Activated naive CD4-positive, alpha-beta T cell treated with anti-CD3 and anti-CD28 coated beads, Interleukin-2, amount 50 U/mL, for 24 hours (primary cell): ENCODE measurements around the gene SLC4A2.

ENCODE experiments used
- H3K27ac Mint-ChIP-seq: one replicate; pipeline ENCODE4 v1.8.0; 2021; ENCODE audit warnings: mild to moderate bottlenecking, mixed read lengths
- H3K27me3 Mint-ChIP-seq: one replicate; pipeline ENCODE4 v1.8.0; 2021; ENCODE audit warnings: mixed read lengths
- H3K36me3 Mint-ChIP-seq: one replicate; pipeline ENCODE4 v1.8.0; 2021; ENCODE audit warnings: mixed read lengths
- H3K4me1 Mint-ChIP-seq: one replicate; pipeline ENCODE4 v1.8.0; 2021; ENCODE audit warnings: mixed read lengths
- H3K4me3 Mint-ChIP-seq: one replicate; pipeline ENCODE4 v1.8.0; 2021; ENCODE audit warnings: mild to moderate bottlenecking, mixed read lengths
- H3K9me3 Mint-ChIP-seq: one replicate; pipeline ENCODE4 v1.8.0; 2021; ENCODE audit warnings: mixed read lengths

The SLC4A2 gene

GRCh38 chr7:151088019-151088855 lies 28.8 kb downstream of the SLC4A2 start:
- no peaks in the 10 kb centered on the region for H3K36me3 Mint-ChIP-seq
- H3K4me1 Mint-ChIP-seq, result peaks cover 30% of the 10 kb centered on the region
- no peaks in the 10 kb centered on the region for H3K9me3 Mint-ChIP-seq
- peak overlapping the region; percentile 66 for H3K4me3 Mint-ChIP-seq
- H3K27ac Mint-ChIP-seq, result no peak overlapping the region
- no peaks in the 10 kb centered on the region for H3K27me3 Mint-ChIP-seq

- peaks cover 30% of the 10 kb centered on the region for H3K4me1 Mint-ChIP-seq
- H3K36me3 Mint-ChIP-seq, result no peaks in the 10 kb centered on the region
- no peak overlapping the region for H3K27ac Mint-ChIP-seq
- H3K4me3 Mint-ChIP-seq, result peak overlapping the region; percentile 59
- no peaks in the 10 kb centered on the region for H3K27me3 Mint-ChIP-seq
- H3K9me3 Mint-ChIP-seq, result no peaks in the 10 kb centered on the region
Observed at GRCh38 chr7:151088856-151089699, 29.7 kb downstream of the SLC4A2 start.

GRCh38 chr7:151089893-151090730 lies 30.7 kb downstream of the SLC4A2 start:
- H3K36me3 Mint-ChIP-seq, result no peaks in the 10 kb centered on the region
- peaks cover 24% of the 10 kb centered on the region for H3K4me1 Mint-ChIP-seq
- H3K27ac Mint-ChIP-seq, result no peak overlapping the region
- no peak overlapping the region for H3K4me3 Mint-ChIP-seq
- H3K27me3 Mint-ChIP-seq, result no peaks in the 10 kb centered on the region
- no peaks in the 10 kb centered on the region for H3K9me3 Mint-ChIP-seq

GRCh38 chr7:151091003-151091402 lies 31.6 kb downstream of the SLC4A2 start:
- Mint-ChIP-seq H3K36me3 (no peaks in the 10 kb centered on the region), H3K9me3 (no peaks in the 10 kb centered on the region), H3K4me1 (peaks cover 16% of the 10 kb centered on the region), H3K27ac (no peak overlapping the region), H3K27me3 (no peaks in the 10 kb centered on the region), H3K4me3 (no peak overlapping the region)

- H3K36me3 Mint-ChIP-seq, result no peaks in the 10 kb centered on the region
- no peaks in the 10 kb centered on the region for H3K9me3 Mint-ChIP-seq
- no peaks in the 10 kb centered on the region for H3K27me3 Mint-ChIP-seq
- peaks cover 16% of the 10 kb centered on the region for H3K4me1 Mint-ChIP-seq
- no peak overlapping the region for H3K4me3 Mint-ChIP-seq
- H3K27ac Mint-ChIP-seq, result no peak overlapping the region
Observed at GRCh38 chr7:151091431-151091830, 32.0 kb downstream of the SLC4A2 start.

GRCh38 chr7:151091988-151092387 lies 32.6 kb downstream of the SLC4A2 start:
- Mint-ChIP-seq H3K9me3 (no peaks in the 10 kb centered on the region), H3K36me3 (no peaks in the 10 kb centered on the region), H3K27ac (no peak overlapping the region), H3K4me1 (peaks cover 16% of the 10 kb centered on the region), H3K27me3 (no peaks in the 10 kb centered on the region), H3K4me3 (no peak overlapping the region)

GRCh38 chr7:151093748-151094147 lies 34.4 kb downstream of the SLC4A2 start:
- Mint-ChIP-seq H3K9me3 (no peaks in the 10 kb centered on the region), H3K27me3 (no peaks in the 10 kb centered on the region), H3K27ac (no peak overlapping the region), H3K4me1 (peaks cover 10% of the 10 kb centered on the region), H3K4me3 (no peak overlapping the region), H3K36me3 (no peaks in the 10 kb centered on the region)

- no peaks in the 10 kb centered on the region for H3K36me3 Mint-ChIP-seq
- no peak overlapping the region for H3K4me3 Mint-ChIP-seq
- H3K4me1 Mint-ChIP-seq, result peaks cover under 1% of the 10 kb centered on the region
- H3K27ac Mint-ChIP-seq, result no peak overlapping the region
- H3K9me3 Mint-ChIP-seq, result no peaks in the 10 kb centered on the region
- H3K27me3 Mint-ChIP-seq, result no peaks in the 10 kb centered on the region
Observed at GRCh38 chr7:151094675-151095074, 35.3 kb downstream of the SLC4A2 start.

GRCh38 chr7:151095123-151095797 lies 35.9 kb downstream of the SLC4A2 start:
- Mint-ChIP-seq H3K9me3 (no peaks in the 10 kb centered on the region), H3K4me3 (no peak overlapping the region), H3K27ac (no peak overlapping the region), H3K4me1 (no peaks in the 10 kb centered on the region), H3K27me3 (no peaks in the 10 kb centered on the region), H3K36me3 (no peaks in the 10 kb centered on the region)

GRCh38 chr7:151095828-151096475 lies 36.6 kb downstream of the SLC4A2 start:
- Mint-ChIP-seq H3K27ac (no peak overlapping the region), H3K36me3 (no peaks in the 10 kb centered on the region), H3K9me3 (no peaks in the 10 kb centered on the region), H3K4me3 (no peak overlapping the region), H3K4me1 (no peaks in the 10 kb centered on the region), H3K27me3 (no peaks in the 10 kb centered on the region)

GRCh38 chr7:151099486-151100211 lies 40.3 kb downstream of the SLC4A2 start:
- Mint-ChIP-seq H3K4me3 (no peak overlapping the region), H3K27ac (no peak overlapping the region), H3K4me1 (no peaks in the 10 kb centered on the region), H3K27me3 (no peaks in the 10 kb centered on the region), H3K9me3 (no peaks in the 10 kb centered on the region), H3K36me3 (no peaks in the 10 kb centered on the region)

GRCh38 chr7:151100921-151101320 lies 41.5 kb downstream of the SLC4A2 start:
- H3K27me3 Mint-ChIP-seq, result no peaks in the 10 kb centered on the region
- no peaks in the 10 kb centered on the region for H3K36me3 Mint-ChIP-seq
- no peaks in the 10 kb centered on the region for H3K4me1 Mint-ChIP-seq
- no peak overlapping the region for H3K4me3 Mint-ChIP-seq
- no peaks in the 10 kb centered on the region for H3K9me3 Mint-ChIP-seq
- H3K27ac Mint-ChIP-seq, result no peak overlapping the region

- Mint-ChIP-seq H3K4me3 (no peak overlapping the region), H3K27ac (no peak overlapping the region), H3K9me3 (no peaks in the 10 kb centered on the region), H3K4me1 (no peaks in the 10 kb centered on the region), H3K36me3 (no peaks in the 10 kb centered on the region), H3K27me3 (no peaks in the 10 kb centered on the region)
Observed at GRCh38 chr7:151101621-151102396, 42.4 kb downstream of the SLC4A2 start.
